ENCODE measurements around the gene DOCK11.
"Not testable (repeated sequence)": the region's sequence is repeated elsewhere in the genome, so short reads cannot be mapped to it uniquely, and the experiment has no call there.

DOCK11 gene

DNA sequence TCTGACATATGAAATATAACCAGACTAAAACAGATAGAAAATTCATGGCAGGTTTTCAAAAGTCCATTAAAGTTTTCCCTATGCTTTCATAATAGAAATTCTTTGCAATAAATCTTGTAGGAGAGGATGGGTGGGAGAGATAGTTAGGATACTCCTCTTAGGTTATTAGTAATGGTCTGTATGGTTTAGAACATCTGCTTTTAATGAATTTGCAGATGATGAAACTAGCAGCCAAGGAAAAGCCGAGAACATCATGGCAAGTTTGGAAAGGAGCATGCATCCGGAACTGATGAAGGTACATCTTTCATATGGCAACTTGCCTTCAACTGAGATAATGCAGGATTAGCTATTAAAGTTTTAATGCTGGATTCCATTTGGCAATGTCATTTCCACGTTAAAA lies 70.7 kb downstream of the DOCK11 start:
- H3K4me3 ChIP-seq (ENCODE audit: low read depth, low read length), result no peak overlapping the region
- TF ChIP-seq, protein P1, sequence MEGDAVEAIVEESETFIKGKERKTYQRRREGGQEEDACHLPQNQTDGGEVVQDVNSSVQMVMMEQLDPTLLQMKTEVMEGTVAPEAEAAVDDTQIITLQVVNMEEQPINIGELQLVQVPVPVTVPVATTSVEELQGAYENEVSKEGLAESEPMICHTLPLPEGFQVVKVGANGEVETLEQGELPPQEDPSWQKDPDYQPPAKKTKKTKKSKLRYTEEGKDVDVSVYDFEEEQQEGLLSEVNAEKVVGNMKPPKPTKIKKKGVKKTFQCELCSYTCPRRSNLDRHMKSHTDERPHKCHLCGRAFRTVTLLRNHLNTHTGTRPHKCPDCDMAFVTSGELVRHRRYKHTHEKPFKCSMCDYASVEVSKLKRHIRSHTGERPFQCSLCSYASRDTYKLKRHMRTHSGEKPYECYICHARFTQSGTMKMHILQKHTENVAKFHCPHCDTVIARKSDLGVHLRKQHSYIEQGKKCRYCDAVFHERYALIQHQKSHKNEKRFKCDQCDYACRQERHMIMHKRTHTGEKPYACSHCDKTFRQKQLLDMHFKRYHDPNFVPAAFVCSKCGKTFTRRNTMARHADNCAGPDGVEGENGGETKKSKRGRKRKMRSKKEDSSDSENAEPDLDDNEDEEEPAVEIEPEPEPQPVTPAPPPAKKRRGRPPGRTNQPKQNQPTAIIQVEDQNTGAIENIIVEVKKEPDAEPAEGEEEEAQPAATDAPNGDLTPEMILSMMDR (conservative IDR thresholded peaks at IDR 0.05; ENCODE audit: low read depth, low read length), result no peak
- no peak for DNase-seq (ENCODE audit: low read depth)

DNA sequence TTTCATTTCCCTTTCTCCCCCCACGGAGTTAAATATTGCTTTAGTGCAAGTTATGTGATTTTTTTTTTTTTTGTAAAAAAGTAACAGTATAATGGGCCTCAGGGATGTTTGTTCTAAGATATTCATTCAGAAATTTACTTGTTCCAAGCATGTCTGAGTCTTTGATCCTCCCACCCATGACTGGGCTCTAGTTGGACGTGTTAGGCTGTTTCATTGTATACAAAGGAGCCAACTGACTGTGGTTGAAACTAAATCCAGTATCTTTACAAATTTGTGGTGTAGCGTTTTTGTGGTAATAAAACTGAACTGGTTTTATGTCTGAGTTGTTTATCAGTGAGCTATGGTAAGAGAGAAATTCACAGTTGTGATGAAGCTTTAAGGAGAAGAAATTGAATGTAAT lies 74.1 kb downstream of the DOCK11 start:
- H3K4me3 ChIP-seq (ENCODE audit: low read depth, low read length), result no peak overlapping the region
- TF ChIP-seq, protein P1 (conservative IDR thresholded peaks at IDR 0.05; ENCODE audit: low read depth, low read length), result no peak
- DNase-seq (ENCODE audit: low read depth), result no peak

DNA sequence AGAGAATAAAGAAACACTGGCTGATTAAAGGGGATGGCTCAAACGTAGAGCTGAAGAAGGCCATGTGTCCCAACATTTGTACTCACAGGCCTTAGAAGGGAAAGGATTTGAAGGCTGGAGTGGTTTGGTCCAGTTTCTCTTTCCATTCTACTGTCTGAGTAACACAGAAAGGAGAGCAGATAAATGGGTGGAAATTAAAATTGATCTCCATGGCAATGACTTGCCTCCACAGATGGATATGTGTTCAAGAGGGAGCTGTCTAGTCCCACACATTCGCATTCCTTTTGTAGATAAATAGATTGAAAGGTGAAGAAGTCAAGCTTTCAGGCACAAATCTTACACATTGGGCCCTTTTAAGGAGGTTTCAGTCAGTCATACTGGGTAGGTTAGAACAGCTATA lies 74.6 kb downstream of the DOCK11 start:
- no peak overlapping the region for H3K4me3 ChIP-seq (ENCODE audit: low read depth, low read length)
- no peak for DNase-seq (ENCODE audit: low read depth)
- TF ChIP-seq, protein P1 (conservative IDR thresholded peaks at IDR 0.05; ENCODE audit: low read depth, low read length), result no peak

DNA sequence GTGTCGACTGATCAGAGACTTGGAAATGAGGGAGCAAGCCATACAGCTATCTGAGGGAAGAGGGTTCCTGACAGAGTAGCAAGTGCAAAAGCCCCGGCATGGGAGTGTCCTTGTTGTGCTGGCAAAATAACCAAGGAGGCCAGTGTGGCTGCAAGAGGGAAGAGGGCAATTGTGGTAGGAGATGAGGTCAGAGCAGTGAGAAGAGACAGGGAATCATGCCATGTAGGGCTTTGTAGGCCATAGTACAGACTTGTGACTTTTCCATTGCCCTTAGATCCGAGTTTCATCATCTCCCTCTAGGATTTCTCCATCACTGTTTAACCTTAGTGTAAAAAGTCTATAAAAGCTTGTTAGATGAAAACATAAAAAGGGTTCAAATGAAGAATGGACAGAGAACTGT lies 76.2 kb downstream of the DOCK11 start:
- no peak overlapping the region for H3K4me3 ChIP-seq (ENCODE audit: low read depth, low read length)
- TF ChIP-seq, protein P1 (conservative IDR thresholded peaks at IDR 0.05; ENCODE audit: low read depth, low read length), result no peak
- DNase-seq (ENCODE audit: low read depth), result peak; percentile 12

DNA sequence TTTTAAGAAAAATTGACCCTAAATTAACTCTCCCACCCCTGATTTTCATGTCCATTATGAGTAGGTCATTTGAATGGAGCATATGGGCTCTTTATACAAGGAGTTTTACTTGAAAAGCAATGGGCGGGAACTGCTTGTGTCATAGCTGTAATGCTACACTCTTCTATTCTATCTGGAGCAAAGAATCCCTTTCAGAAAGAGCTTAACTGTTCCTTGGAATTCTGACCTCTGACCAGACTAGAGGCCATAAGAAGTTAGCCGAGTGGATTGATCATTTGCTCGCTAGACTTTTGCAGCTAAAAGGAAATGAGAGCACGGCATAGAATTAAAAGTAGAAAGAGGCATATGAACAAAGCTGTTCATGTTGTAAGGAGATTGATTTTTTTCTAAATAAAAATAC lies 79.1 kb downstream of the DOCK11 start:
- TF ChIP-seq, protein P1 (conservative IDR thresholded peaks at IDR 0.05; ENCODE audit: low read depth, low read length), result no peak
- DNase-seq (ENCODE audit: low read depth), result no peak
- H3K4me3 ChIP-seq (ENCODE audit: low read depth, low read length), result no peak overlapping the region

DNA sequence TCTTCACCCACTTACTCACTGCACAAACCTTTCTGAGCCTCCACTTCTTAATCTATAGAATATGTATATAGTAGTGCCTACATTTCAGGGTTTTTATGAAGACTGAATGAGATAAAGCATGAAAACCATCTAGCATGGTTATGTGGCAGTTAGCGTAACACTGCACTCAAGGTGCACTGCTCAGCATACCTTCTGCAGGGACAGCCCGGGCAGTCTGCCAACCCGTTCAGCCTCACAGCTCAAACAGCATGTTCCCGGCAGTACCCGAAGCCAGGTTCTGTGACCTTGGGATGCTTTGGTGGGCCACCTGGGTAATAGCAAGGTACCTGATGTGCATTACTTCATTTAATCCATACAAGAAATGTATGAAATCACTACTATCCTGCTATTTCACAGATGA lies 81.4 kb downstream of the DOCK11 start:
- TF ChIP-seq, protein P1 (conservative IDR thresholded peaks at IDR 0.05; ENCODE audit: low read depth, low read length), result no peak
- H3K4me3 ChIP-seq (ENCODE audit: low read depth, low read length), result no peak overlapping the region
- DNase-seq (ENCODE audit: low read depth), result peak; percentile 17

DNA sequence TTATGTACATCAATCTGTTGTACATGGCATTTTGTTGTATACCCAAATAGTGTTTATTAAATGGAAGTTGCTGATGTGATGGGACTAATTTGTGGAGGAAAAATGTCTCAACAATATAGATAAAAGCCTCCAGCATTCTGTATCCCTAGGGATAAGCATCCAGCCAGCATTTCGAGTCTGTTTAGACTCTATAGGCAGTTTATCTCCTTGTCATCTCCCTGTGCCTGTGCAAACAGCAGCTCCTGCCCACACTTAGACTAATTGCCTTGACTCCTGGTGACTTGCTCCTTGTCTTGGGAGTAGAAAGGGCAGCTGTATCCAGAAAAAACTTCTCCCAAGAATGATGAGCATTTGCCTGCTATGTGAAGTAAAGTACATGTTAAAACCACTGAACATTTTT lies 83.8 kb downstream of the DOCK11 start:
- TF ChIP-seq, protein P1 (conservative IDR thresholded peaks at IDR 0.05; ENCODE audit: low read depth, low read length), result no peak
- no peak for DNase-seq (ENCODE audit: low read depth)
- H3K4me3 ChIP-seq (ENCODE audit: low read depth, low read length), result no peak overlapping the region

DNA sequence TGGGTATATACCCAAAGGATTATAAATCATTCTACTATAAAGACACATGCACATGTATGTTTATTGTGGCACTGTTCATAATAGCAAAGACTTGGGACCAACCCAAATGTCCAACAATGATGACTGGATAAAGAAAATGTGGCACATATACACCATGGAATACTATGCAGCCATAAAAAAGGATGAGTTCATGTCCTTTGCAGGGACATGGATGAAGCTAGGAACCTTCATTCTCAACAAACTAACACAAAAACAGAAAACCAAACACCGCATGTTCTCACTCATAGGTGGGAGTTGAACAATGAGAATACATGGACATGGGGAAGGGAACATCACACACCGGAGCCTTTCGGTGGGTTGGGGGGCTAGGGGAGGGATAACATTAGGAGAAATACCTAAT lies 87.3 kb downstream of the DOCK11 start:
- DNase-seq (ENCODE audit: low read depth); H3K4me3 ChIP-seq (ENCODE audit: low read depth, low read length): not testable (repeated sequence)

Measured in choroid plexus epithelial cell (primary cell).